ENCODE measurements around the gene C14orf39.
A peak's percentile ranks its signal among the peaks of the same experiment; 100 is the strongest.

C14orf39 gene

DNA sequence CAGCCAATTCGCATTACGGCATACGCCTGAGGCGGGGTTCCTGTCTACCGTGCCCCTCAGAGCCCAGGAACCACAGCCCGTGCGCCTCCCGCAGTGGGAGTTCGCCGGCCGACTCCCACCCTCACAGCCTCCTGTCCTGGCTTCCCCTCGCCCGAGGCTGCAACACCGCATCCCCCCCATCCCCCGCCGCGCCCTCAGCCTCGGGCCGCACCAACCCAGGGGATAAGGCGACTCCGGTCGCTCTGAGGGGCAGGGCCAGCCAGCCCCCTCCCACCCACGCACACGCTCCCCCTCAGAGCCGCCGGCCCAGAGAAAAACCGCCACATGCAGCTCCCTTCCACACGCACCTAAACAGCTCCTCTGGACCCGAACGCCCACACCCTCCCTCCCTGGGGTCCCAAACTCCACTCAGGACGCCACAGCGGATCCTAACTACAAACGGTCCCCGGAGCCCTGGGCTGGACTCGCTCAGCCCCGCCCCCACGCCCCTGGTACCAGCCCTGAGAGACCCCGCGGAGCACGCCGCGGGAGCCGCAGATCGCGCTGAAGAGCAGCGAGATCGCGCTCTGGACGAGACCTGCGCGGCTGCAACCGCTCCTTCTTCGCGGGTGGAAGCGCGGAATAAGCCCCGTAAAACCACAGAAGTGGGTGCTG, at the start of gene C14orf39:
TSS of gene C14orf39 (minus strand) at position 466 of the 654 bp plus-strand sequence. CDS start 985 bp downstream, outside the sequence.
- DNase-seq = peak; percentile 82

DNA sequence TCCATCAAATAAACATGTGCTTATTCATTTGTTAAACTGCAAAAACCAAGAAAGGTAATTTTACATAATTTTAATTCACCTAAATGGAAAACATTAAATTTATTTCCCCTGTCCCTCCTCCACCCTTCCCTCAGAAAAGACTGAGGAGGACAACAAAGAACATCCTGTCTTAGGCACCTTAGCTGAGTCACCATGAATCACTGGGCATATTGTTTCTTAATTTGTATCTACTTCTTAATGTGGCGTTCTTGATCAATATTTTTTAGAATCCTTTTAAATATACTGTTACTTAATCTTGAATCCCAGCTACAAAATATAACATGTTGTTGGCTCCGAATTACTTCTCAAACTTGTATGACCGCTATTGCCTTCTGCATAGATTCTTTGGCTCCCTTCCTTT, 46.6 kb upstream of the C14orf39 start:
- no peak for DNase-seq

- DNase-seq = no peak
Observed at GRCh38 chr14:60515511-60516289, 29.8 kb upstream of the C14orf39 start.

DNA sequence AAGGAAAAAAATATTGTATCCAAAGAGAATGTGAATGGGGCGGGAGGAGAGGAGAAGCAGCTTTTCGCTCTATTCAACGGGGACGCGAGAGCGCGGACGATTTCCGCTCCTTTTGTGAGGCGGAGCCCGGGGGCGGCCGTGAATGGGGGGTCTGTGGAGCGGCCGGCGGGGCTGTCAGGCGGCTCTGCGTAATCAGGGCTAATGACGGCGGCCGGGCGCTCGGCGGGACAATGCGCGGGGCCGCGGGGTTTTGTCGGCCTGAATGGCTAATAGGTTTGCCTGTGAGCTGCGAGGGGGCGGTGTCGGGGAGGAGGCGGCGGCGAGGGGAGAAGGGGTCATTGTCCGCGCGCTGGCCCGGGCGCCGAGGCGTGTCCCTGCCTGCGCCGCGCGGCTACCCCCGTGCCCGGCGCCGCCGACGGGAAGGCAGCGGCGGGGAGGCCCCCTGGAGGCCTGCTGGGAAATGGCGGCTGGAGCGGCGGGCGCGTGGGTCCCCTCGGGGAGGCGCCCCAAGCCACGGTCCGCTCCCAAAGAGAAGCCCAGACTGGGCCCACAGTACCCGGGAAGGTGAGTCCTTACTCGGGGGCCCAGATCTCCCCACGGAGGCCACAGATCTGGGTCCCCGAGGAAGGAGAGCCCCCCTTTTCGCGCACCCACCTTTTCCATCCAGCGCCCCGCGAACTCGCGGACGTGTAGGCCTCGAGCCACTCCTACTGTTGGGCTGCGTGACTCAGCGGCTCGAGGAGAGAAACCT, 29.1 kb upstream of the C14orf39 start:
- DNase-seq = peak; percentile 91

DNA sequence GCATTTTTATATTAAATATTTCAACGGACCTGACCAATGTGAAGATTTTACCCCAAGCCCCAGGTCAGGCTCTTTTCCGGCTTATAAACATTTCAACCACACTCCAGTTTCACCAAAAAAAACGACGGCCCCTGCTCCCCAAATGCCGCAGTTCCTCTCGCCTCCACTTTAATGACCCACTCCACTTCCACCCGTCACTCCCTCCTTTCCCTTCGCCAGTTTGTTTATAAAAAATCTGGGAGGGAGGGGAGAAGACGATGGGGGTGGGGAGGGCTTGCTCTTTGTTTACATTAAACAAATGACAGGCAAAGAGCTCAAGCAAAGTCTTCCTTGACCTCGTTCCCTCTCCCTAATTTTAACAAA, 28.5 kb upstream of the C14orf39 start:
- DNase-seq = peak; percentile 91

DNA sequence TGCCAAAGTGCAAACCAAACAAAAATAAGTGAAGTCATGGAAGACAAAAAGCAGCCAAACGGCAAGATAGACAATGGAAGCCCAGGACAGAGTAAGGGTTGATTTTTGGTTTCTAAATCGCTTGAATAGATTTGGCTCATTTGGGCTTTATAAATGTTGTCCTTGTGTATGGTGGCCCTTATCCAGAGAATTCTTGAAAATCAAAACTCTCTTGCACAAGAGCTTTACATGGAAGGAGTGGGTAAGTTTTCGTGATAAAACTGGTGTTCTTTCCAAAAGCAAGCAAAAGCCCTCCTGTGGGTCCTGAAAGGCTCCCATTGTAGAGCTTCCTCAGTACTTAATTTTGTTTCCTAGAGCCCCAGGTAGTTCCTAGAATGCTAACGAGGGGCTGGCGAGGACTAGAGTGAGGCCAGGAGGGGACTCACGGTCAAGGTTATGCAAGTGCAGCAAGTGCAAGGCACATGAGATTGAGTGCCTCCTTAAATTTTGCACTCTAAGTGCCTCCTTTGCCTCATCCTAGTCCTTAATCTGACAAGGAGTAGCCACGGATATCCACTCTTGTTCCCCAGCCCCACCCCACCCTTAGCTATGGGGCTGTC, 27.2 kb upstream of the C14orf39 start:
- no peak for DNase-seq

- no peak for DNase-seq
Observed at GRCh38 chr14:60512126-60512525, 26.3 kb upstream of the C14orf39 start.

DNA sequence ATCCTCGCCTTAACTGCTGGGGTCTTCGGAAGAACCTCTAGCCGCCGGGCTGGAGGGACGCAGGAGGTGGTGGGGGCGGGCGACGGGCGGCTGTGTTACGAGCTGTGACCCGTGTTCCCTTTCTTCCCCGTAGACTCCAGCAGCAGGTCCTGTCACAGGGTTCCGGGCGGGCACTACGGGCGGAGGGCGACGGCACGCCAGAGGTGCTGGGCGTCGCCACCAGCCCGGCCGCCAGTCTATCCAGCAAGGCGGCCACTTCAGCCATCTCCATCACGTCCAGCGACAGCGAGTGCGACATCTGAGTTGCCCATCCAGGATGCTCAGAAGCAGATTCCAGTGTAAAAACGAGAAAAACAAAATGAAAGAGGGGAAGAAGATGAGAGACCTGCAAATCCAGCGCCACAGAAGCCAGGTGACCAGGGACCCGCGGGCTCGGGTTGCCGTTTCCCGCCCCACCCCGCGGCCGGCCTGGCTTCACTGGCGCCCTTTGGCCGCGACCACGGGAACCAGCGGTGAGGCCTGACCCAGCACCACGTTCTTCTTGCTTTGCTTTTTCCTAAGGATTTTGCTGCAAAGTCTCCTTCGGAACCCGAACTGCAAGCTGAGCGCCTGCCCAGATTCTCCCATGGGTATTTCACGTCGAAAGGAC, 25.2 kb upstream of the C14orf39 start:
- no peak for DNase-seq

- DNase-seq = no peak
Observed at GRCh38 chr14:60510254-60510950, 24.5 kb upstream of the C14orf39 start.

DNA sequence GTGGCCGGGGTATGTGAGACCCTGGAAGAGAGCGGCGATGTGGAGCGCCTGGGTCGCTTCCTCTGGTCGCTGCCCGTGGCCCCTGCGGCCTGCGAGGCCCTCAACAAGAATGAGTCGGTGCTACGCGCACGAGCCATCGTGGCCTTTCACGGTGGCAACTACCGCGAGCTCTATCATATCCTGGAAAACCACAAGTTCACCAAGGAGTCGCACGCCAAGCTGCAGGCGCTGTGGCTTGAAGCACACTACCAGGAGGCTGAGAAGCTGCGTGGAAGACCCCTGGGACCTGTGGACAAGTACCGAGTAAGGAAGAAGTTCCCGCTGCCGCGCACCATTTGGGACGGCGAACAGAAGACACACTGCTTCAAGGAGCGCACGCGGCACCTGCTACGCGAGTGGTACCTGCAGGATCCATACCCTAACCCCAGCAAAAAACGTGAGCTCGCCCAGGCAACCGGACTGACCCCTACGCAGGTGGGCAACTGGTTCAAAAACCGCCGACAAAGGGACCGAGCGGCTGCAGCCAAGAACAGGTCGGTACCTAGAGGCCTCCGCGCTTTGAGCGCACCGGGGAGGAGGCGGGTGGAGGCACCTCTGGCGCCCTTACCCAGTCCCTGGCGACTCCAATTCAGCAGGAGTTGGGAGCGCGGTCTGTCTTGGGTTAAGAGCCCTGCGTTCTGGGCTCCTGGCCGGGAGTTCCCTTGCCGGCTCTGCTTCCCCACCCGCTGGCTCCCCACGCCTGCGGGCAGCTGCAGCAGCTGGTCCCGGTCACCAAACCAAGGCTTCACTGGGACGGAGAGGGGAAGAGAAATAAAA, 23.8 kb upstream of the C14orf39 start:
- DNase-seq = no peak

- DNase-seq = peak; percentile 80
Observed at GRCh38 chr14:60508707-60509437, 23.0 kb upstream of the C14orf39 start, which contains the start of gene SIX6. TSS of gene SIX6 (plus strand) at chr14:60509146. CDS start at chr14:60509399, 253 bp downstream.

DNA sequence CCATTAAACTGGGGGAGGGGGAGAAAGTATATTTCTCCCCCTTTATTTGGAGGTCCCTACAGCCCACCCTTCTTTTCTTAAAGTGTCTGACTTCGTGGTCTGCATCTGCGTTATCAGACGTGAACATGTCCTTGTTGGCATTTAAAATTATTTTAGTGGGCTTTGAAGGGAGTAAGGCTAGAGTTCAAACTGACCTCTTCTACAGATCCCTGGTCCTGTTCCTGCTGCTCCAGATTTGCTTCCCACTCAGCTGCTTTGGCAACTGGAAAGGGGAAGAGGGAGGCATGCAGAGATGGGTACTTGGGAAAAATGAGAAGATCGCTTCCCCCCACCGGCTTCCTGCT, 22.5 kb upstream of the C14orf39 start:
- DNase-seq = no peak

DNA sequence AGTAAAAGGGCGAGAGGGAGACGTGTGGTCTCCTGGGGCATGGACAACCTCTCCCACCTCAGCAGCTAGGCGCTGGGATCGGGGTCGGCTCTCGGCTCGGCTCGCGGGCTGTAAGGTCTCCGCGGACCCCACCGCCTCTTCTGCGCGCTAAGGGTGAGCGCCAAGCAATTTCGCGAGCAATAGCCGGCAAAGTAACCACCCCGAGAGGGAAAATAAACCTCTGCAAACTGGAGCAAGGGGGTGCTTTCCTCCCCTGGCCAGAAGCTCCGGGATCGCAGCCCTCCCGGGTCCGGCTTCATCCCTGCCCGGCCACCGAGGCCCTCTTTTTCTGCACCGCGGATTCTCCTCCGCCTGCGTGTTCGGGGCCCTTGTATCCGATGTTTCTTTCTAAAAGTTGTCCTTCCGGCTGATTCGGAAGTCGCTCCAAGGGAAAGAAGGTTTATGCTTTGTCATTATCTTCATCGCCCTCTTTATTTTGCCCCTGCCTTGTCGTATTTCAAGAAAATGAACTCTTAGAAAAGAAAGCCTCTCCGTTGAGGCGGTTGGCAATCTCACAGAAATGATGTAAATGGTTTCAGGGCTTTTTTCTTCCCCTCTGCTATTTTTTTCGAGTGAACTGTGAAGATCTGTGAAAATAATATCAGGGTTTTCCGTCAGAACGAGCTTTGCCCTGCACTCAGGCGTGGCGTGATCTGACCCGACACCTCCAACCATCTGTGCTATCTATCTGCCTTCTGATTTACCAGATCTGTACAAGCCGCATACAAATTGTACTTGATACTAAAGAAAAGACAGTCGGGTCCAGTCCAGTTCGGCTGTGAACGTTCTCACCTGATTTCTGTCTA, 21.3 kb upstream of the C14orf39 start:
- no peak for DNase-seq

DNA sequence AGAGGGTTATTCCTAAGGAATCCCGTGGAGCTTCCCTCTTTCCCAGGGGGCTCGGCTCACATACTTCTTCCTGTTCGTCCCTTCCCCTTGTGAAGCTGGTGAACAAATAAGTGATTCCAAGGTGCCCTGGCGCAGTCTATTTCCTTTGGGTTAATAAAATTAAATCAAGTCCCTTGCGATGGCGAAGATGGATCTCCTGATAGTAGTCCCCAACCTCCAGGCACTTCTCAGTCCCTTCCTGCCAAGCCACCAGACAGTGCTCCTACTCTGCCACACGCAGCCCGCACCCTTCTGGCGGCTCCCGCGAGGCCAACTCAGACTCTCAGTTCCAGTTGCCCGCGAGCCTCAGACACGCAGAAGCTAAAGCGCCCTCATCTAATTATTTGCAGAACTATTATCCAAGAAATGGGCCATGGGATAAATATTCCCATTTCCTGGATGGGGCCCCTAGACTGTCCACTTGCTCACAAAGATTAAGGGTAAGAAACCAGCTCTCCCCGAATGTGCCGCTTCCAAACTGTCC, 20.7 kb upstream of the C14orf39 start:
- DNase-seq = no peak

DNA sequence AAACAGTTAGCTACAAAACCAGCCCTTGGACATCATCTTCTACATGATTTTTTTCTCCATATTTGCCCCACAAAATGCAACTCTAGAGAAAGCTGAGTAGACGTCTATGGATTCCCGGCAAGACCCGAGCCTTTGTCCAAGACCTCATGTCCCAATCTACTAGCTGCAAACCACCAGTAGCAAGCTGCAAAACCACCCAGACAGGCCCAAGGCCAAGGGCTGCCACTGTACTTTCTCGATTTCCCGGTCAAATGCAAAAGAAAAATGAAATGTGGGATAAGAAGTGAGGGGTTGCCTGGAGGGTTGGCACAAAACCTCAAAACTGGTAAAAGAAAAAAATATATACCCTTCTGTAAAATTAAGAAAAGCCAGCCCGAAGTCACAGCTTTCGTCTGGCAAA, 20.1 kb upstream of the C14orf39 start:
- no peak for DNase-seq

GRCh38 chr14:60505448-60505847, 19.6 kb upstream of the C14orf39 start:
- DNase-seq = no peak

- no peak for DNase-seq
Observed at GRCh38 chr14:60502541-60502940, 16.7 kb upstream of the C14orf39 start.

DNA sequence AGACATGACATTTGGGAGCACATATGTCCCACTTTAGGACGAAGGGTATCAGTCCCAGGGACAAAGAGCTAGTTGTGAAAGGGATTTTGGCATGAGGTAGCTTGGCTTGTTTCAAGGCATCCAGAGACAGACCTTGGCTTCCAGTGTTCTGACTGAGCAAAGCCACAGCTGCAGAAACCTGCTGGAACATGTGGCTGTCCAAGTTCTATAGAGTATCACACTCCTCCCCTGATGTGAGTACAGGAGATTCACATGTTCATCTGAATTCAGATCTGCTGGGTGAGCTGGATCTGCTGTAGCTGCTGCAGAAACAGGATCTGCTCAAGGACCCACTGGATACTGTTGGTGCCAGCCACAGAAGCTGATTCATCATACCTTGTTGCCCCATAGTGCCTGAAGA, 10.1 kb upstream of the C14orf39 start:
- no peak for DNase-seq

GRCh38 chr14:60490270-60490669, 4.4 kb upstream of the C14orf39 start:
- no peak for DNase-seq

Measured in NCI-H1092 (cell line).